Hepatocyte (in vitro differentiated cells): ENCODE results near the gene PATE3.

ENCODE experiments used
- CTCF ChIP-seq: fragments of 200-600 bp; sonication (generic); IDR thresholded peaks from 2 replicates; pipeline ENCODE4 v1.5.1; 2016; ENCODE audit warnings: antibody characterized with exemption, mild to moderate bottlenecking; ENCODE audit not compliant: poor library complexity
- EZH2 ChIP-seq: fragments of 200-600 bp; sonication (generic); IDR thresholded peaks from 2 replicates; pipeline ENCODE4 v1.6.1; 2016; ENCODE audit warnings: antibody characterized with exemption, mild to moderate bottlenecking, borderline replicate concordance
- EZH2phosphoT487 ChIP-seq: fragments of 200-600 bp; sonication (generic); IDR thresholded peaks from one replicate; pipeline ENCODE4 v1.6.1; 2018; ENCODE audit warnings: antibody characterized with exemption, mild to moderate bottlenecking, low read depth, moderate library complexity; ENCODE audit not compliant: unreplicated experiment, severe bottlenecking

GRCh38 chr11:125750629-125751028 lies 37.3 kb upstream of the PATE3 start:
- TF ChIP-seq CTCF, result no peak
- no peak for TF ChIP-seq EZH2
- no peak for TF ChIP-seq EZH2phosphoT487
